ENCODE data around the gene NPIPB6.

- TF ChIP-seq, protein P1, sequence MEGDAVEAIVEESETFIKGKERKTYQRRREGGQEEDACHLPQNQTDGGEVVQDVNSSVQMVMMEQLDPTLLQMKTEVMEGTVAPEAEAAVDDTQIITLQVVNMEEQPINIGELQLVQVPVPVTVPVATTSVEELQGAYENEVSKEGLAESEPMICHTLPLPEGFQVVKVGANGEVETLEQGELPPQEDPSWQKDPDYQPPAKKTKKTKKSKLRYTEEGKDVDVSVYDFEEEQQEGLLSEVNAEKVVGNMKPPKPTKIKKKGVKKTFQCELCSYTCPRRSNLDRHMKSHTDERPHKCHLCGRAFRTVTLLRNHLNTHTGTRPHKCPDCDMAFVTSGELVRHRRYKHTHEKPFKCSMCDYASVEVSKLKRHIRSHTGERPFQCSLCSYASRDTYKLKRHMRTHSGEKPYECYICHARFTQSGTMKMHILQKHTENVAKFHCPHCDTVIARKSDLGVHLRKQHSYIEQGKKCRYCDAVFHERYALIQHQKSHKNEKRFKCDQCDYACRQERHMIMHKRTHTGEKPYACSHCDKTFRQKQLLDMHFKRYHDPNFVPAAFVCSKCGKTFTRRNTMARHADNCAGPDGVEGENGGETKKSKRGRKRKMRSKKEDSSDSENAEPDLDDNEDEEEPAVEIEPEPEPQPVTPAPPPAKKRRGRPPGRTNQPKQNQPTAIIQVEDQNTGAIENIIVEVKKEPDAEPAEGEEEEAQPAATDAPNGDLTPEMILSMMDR (IDR thresholded peaks at IDR 0.05) = no peak
- TF ChIP-seq POLR2A (IDR thresholded peaks at IDR 0.05) = no peak
Observed at GRCh38 chr16:28319476-28320022, 43.8 kb downstream of the NPIPB6 start.
